HG03558 (cell line): ENCODE results near the gene ARHGEF10L.
"Not testable (repeated sequence)": the region's sequence is repeated elsewhere in the genome, so short reads cannot be mapped to it uniquely, and the experiment has no call there.

Experiments
- ATAC-seq: cut with Tn5 transposase; IDR thresholded peaks from one replicate; pipeline ENCODE4 v1.9.1; 2021; ENCODE audit warnings: moderate number of reproducible peaks; ENCODE audit not compliant: unreplicated experiment; ENCODE audit errors: extremely low read depth

Gene ARHGEF10L

DNA sequence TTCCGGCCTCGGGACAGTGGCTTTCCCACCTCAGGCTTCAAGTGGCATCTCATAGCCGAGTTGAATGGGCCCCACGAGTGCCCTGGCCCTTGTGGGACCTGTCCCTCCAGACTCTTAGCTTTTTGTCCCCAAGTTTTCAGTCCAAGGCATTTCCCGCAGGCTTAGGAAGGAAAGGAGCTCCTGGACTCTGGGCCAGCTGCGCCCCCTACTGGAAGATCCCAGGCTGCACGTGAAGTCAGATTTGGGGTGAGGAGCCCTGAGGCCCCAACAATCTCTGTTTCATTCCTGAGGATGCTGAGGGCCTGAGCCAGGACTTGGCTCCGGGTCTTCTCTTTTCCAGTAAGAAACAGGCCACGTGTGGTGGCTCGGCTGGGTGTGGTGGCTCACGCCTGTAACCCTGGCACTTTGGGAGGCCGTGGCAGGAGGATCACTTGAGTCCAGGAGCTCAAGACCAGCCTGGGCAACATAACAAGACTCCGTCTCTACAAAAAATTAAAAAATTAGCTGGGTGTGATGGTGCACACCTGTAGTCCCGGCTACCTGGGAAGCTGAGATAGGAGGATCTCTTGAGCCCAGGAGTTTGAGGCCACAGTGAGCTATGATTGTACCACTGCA is 67.4 kb downstream of the ARHGEF10L start:
- no peak for ATAC-seq

GRCh38 chr1:17607644-17608581 is 68.4 kb downstream of the ARHGEF10L start:
- ATAC-seq: no peak

DNA sequence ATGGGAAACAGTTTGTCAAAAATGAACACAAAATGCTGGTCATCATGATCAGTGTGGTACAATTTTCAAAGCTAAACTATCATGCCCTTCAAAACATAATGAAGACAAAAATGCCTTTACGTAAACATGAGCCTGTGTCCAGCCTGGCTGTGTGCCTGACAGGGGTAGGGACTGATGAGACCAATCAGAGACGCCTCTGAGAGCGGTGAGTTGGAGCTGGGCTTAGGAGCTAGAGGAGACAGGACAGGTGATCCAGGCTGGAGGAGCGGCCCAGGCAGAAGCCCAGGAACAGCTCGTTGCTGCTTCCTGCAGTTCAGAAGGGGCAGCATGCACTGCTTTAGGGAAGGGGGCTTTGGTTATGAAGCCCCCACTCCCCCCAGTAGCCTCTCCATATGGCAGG is 70.0 kb downstream of the ARHGEF10L start:
- ATAC-seq: no peak

DNA sequence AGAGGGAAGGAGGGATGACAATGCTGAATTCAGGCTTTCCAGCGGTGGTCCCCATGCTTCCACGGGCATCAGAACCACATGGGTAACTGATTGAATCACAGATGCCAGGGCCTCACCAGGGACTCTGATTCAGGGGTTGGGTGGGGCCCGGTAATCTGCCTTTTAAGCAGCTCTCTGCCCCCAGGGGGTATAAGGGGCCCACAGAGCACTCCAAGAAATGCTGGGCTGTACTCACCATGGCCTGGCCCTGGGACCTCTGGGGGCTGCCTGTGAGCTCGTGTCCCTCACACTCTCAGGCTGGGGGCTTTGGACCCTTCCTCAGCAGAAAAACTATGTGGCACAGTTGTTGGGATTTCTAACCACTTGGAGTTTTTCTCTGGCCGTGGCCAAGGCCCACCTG is 70.6 kb downstream of the ARHGEF10L start:
- ATAC-seq: no peak

GRCh38 chr1:17610713-17611112 is 71.2 kb downstream of the ARHGEF10L start:
- no peak for ATAC-seq

DNA sequence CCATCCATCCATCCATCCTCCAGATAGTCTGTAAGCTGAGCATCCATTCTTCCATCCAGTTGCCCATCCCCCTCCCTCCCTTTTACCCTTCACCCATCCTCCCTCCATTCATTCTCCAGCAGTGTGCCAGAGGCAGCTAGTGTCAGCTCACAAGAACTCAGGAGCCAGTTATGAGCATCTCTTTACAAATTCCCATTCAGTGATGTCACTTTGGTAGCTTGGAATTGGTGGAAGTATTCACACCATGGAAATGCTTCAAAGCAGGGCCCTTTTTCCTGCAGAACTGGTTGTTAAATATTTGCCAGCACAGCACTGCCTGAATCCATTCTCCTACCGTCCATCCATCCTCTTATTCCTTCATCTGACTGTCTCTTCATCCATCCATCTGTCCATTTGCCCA is 72.5 kb downstream of the ARHGEF10L start:
- ATAC-seq: no peak

DNA sequence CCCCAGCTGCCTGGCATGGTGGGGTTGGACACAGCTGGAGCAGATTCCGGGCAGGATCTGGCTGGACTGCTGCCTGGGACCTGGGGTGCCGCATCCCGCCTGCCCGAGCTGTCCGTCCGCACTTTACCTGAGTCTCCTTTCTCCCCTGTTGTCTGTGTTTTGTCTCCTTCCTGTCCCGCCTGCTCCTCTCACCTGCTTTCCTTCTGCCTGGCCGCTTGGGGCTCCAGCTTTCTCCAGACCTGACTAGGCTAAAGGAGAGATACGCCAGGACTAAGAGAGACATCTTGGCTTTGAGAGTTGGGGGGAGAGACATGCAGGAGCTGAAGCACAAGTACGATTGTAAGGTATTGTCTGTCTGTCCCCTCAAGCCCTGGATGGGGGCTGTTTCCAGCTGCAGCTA is 73.3 kb downstream of the ARHGEF10L start:
- no peak for ATAC-seq

GRCh38 chr1:17614586-17614985 is 75.1 kb downstream of the ARHGEF10L start:
- ATAC-seq: no peak

DNA sequence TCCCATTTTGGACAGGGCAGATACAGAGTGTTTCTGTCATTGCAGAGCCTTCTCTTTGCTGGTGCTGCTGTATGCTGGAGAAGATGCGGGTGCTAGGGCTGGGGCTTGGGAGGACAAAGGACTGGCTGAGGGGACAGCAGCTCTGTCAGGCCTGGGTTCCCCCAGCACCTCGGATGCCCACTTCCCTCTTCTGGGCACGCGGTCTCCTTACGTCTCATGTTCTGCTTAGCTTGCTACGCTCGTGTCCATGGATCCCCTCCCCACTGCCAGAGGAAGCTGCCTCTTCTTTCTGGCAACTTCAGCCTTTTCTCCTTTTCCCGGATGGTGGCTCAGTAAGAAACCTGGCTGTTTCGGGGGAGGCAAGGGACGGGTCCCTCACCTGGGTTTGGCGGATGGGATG is 75.7 kb downstream of the ARHGEF10L start:
- no peak for ATAC-seq

GRCh38 chr1:17615959-17616358 is 76.5 kb downstream of the ARHGEF10L start:
- ATAC-seq: no peak

DNA sequence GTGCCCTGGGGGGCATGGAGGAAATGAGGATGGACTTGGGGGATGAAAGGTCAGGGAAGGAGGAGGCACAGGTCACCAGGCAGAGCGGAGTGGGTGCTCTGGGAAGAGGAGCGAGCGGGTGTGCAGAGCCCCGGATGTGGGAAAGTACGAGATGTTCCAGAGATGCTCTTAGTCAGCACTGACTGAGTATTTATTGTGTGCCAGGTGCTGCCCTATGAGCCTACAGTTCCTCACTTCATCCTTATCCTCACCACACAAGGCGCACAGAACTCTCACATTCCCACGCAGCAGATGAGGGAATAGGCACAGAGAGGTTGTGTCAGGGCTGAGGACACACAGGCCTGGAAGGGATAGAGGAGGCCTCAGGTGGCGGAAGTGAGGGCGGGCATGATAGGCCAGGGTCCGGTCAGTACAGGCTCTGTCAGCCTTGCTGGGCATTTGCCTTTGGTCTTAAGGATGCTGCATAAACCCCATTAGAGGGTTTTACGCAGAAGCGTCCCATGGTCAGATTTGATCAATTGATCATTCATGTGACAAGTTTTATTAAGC is 77.3 kb downstream of the ARHGEF10L start:
- no peak for ATAC-seq

DNA sequence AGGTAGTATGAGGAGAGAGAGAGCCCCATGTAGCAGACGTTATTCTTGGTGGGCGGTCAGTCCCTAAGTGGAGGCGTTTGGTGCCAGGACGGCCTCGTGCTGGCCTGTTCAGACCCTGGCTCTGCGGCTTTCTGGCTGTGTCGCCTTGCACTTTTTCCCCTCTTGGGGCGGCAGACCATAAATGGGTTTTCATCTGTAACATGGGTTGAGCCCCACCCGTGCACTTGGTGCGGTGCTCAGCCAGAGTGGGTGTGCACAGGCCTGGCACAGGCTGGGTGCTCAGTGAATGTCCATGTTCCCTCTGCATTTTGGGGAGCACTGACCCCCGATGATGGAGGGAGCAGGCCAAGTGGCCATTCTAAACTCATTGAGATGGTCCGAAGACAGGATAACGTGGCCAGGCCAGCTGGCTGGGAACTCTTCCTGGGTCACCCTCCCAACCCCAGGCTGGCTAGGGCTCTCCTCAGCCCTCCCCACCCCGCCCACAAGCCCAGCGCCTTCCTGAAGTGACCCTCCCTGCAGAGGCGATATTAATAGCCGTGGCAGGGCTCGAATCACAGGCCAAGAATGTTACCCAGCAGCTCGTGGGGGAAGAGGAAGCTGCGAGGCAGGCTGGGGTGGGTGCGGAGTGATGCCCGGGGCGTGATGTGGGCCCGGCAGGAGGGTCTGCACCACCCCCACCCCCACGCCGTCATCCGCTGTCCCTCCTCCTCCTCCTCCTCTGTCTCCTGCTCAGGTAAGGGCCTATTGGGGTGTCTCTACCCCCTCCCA is 78.5 kb downstream of the ARHGEF10L start:
- no peak for ATAC-seq

DNA sequence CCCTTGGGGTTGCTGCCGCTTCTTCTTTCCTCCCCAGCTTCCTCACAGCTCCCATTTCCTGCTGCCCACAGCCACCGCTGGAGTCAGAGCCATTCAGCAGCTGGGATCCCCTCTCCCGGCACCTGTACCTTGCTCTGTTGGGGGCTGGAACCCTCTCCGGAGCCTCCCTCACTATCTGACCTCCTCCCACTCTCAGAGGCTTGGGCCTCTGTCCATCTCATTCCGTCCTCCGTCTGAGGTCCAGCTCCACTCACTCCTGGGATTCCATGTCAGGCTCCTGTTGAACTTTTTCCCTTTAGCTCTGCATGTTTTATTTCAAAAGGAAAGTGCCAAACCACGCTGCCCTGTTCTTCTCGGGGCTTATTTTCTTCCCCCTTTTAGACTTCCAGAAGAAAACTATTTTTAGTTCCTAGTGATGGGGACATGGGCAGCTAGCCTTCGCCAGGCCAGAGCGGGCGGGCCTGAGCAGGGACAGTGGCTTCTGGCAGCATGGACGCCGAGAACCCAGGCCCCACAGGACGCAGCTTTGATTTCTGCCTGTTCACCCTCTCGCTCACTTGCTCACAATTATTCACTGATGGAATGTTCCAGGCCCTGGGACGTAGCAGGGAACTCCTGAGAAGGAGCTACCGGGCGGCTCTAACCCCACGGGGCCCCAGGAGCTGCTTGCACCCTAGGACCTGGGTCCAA is 79.2 kb downstream of the ARHGEF10L start:
- no peak for ATAC-seq

GRCh38 chr1:17620448-17620847 is 81.0 kb downstream of the ARHGEF10L start:
- ATAC-seq: no peak

DNA sequence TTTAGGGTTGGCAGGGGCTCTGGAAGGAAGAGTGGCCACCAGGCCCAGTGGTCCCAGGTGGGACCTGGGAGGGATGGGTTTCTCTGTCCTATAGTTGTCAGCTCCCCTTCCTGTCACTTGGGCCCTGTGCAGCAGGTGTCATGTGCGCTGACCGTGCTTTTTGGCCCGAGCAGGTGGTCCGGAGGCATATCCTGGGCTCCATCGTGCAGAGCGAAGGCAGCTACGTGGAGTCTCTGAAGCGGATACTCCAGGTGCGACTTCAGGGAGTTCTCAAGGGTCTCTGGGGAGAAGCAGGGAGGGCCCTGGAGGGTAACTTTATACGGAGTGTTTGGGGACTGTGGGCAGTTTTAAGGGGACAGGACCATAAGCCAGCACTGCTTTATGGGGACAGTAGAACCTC is 82.2 kb downstream of the ARHGEF10L start:
- ATAC-seq: no peak

DNA sequence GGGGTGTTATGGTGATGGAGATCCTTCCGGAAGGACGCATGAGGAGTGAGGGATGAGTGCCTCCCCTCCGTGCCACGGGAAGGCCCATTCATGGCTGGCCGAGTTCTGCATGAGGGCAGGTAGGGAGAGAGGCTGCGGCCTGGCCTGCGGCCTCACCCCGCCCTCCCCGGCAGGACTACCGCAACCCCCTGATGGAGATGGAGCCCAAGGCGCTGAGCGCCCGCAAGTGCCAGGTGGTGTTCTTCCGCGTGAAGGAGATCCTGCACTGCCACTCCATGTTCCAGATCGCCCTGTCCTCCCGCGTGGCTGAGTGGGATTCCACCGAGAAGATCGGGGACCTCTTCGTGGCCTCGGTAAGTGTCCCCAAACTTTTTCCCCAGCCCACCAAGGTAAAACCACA is 83.3 kb downstream of the ARHGEF10L start:
- no peak for ATAC-seq

DNA sequence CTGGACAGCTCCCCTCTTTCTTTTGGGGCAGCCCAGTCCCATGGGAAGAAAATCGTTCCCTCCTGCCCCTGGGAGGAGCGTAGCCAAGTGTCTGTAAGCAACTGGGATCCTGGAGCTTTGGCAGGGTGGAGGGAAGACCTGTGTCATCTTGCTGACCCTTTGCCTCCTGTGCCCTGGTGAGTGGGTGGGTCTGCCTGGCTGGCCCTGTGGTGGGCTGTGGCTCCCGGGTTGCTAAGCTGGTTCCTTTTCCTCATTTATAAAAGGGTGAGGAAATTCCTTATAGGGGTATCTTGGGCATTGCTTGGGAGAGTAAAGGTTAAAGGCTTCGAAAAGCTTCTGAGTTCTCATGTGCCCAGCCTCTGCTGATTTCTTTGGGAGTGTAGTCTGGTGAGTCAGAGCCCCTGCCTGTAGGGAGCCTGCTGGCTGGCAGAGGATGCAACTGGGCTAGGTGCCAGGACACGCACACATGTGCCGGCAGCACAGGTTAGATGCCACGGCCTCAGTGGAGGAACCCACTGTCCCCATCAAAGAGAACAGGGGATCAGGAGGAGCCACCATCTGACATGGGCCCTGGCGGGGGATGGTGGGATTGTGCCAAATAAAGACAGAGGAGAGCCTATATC is 85.2 kb downstream of the ARHGEF10L start:
- no peak for ATAC-seq

GRCh38 chr1:17627239-17628052 is 87.9 kb downstream of the ARHGEF10L start:
- ATAC-seq: no peak

DNA sequence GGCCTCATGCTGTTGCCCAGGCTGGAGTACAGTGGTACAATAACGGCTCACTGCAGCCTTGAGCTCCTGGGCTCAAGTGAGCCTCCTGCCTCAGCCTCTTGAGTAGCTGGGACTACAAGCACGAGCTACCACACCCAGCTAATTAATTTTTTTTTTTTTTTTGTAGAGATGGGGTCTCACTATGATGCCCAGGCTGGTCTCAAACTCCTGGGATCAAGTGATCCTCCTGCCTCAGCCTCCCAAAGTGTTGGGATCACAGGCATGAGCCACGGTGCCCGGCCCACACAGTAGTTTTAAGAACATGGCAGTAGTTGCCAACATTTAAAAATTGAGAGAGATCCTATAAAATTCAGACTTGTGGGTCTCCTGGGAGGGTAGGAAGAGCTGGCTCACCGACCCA is 89.5 kb downstream of the ARHGEF10L start:
- not testable (repeated sequence) for ATAC-seq
